Panc1 (cell line): ENCODE data around the gene AGT. TPM values are rescaled to one million over a fixed set of nuclear protein-coding genes. Genes with fewer than 3 reads are reported as not detected.
"Not testable (repeated sequence)": the region's sequence is repeated elsewhere in the genome, so short reads cannot be mapped to it uniquely, and the experiment has no call there.

Source experiments
- ATAC-seq: fragments of 200-7000 bp; cut with Tn5 transposase; 2 replicates; pipeline ENCODE4 v1.9.1; 2020; ENCODE audit warnings: mild to moderate bottlenecking, moderate library complexity
- BruUV-seq: library from RNA; stranded (reverse); fragments of 400-500 nt; replicated peaks from 2 replicates; lab custom pipeline; 2021; lab: Mats Ljungman, UMichigan
- CTCF ChIA-PET: fragments of 300-600 bp; sonication (Branson Sonifier 250); formaldehyde crosslinking; loops from one replicate; lab custom pipeline; 2022; ENCODE audit warnings: antibody characterized with exemption; lab: Charles Lee
- POLR2A ChIA-PET: fragments of 300-600 bp; sonication (Branson Sonifier 250); formaldehyde crosslinking; loops from one replicate; lab custom pipeline; 2022; ENCODE audit warnings: antibody characterized with exemption; lab: Charles Lee
- DNase-seq: peaks from one replicate; pipeline ENCODE4 v3.0.0-alpha.2; 2010; ENCODE audit warnings: low read depth, low spot score
- H3K27ac ChIP-seq: 2 replicates; pipeline ENCODE4 v1.5.1; 2011; ENCODE audit warnings: mild to moderate bottlenecking, low read length, inconsistent platforms
- H3K27me3 ChIP-seq: fragments of 200-500 bp; sonication (Bioruptor generic); 2 replicates; pipeline ENCODE4 v1.6.0; 2014; ENCODE audit warnings: low read length, inconsistent platforms; ENCODE audit not compliant: control insufficient read depth, insufficient read depth
- H3K36me3 ChIP-seq: fragments of 200-500 bp; sonication (Bioruptor generic); 2 replicates; pipeline ENCODE4 v1.5.1; 2014; ENCODE audit warnings: inconsistent platforms, mild to moderate bottlenecking, low read length, moderate library complexity; ENCODE audit not compliant: control insufficient read depth, insufficient read depth
- H3K4me1 ChIP-seq: 2 replicates; pipeline ENCODE4 v1.5.1; 2011; ENCODE audit warnings: inconsistent platforms, mild to moderate bottlenecking, low read length, moderate library complexity; ENCODE audit not compliant: control insufficient read depth, insufficient read depth
- H3K4me3 ChIP-seq, 2 experiments: 2 replicates each; pipeline ENCODE4 v1.5.1; 2011 to 2012; ENCODE audit warnings: low read depth in 2 of 2, low read length in 2 of 2, mild to moderate bottlenecking in 2 of 2, inconsistent platforms in 1 of 2, moderate library complexity in 1 of 2
- H3K9me3 ChIP-seq: fragments of 200-500 bp; sonication (Bioruptor generic); 2 replicates; pipeline ENCODE4 v1.5.1; 2014; ENCODE audit warnings: low read depth, mild to moderate bottlenecking, inconsistent platforms, low read length, moderate library complexity; ENCODE audit not compliant: control insufficient read depth, insufficient read depth
- CTCF ChIP-seq: fragments of 450-650 bp; IDR thresholded peaks from 2 replicates; pipeline ENCODE4 v1.5.1; 2017; ENCODE audit warnings: mild to moderate bottlenecking
- POLR2AphosphoS5 ChIP-seq: IDR thresholded peaks from 2 replicates; pipeline ENCODE4 v1.6.1; 2012; ENCODE audit warnings: mild to moderate bottlenecking, low read depth, low read length, moderate library complexity
- REST ChIP-seq, 2 experiments: IDR thresholded peaks; 2 replicates each; pipeline ENCODE4 v1.6.1; 2011 to 2012; ENCODE audit warnings: low read depth in 2 of 2, control low read depth in 1 of 2, low read length in 1 of 2, mild to moderate bottlenecking in 1 of 2, moderate library complexity in 1 of 2; ENCODE audit not compliant: insufficient read depth in 1 of 2
- SIN3A ChIP-seq: IDR thresholded peaks from 2 replicates; pipeline ENCODE4 v1.6.1; 2012; ENCODE audit warnings: low read depth, mild to moderate bottlenecking, low read length, moderate library complexity, borderline replicate concordance; ENCODE audit not compliant: insufficient read depth
- TCF7L2 ChIP-seq: IDR thresholded peaks from 2 replicates; pipeline ENCODE4 v1.6.1; 2011; ENCODE audit warnings: mild to moderate bottlenecking, low read depth, low read length, inconsistent platforms
- in situ Hi-C: cut with HindIII; loops from 2 replicates; pipeline ENCODE4 v1.10.0; 2016; ENCODE audit warnings: low sequenced_read_pairs, low pct_unique_long_range_greater_than_20kb
- intact Hi-C: fragments of 100-400 bp; cut with micrococcal nuclease; formaldehyde crosslinking; loops from one replicate; pipeline ENCODE4 v1.10.0; 2022; ENCODE audit not compliant: unreplicated experiment
- total RNA-seq: library from RNA; stranded (reverse); gene quantifications from one replicate; pipeline ENCODE4 v1.2.1, GENCODE V29; 2021; ENCODE audit not compliant: unreplicated experiment

Gene AGT
- total RNA-seq, 1 experiment from 2014 or later: 0.87 TPM

- TF ChIP-seq SIN3A (no peak), REST (IDR thresholded peaks at IDR 0.05; ENCODE audit: insufficient read depth in 1 of 2, low read depth in 2 of 2, low read length in 1 of 2) (no peak), CTCF (no peak), TCF7L2 (no peak), POLR2AphosphoS5 (no peak)
- intact Hi-C loops: no loop called here
- Histone ChIP-seq H3K9me3 (no peaks in the 10 kb centered on the region), H3K36me3 (no peaks in the 10 kb centered on the region), H3K27ac (no peak overlapping the region), H3K4me1 (no peaks in the 10 kb centered on the region), H3K4me3 (no peak overlapping the region), H3K27me3 (0 out of 2 replicates have a peak, but pooled peaks cover 2% of the 10 kb centered on the region)
- ChIA-PET POLR2A (no interaction called here), CTCF (no interaction called here)
- ATAC-seq (no peak; the same call in 1 of the 2 replicates), DNase-seq (no peak)
- BruUV-seq: no TSS peak
- in situ Hi-C loops: no loop called here
These were observed 14.9 kb upstream of the AGT start for GRCh38 chr1:230728710-230729392.

- Histone ChIP-seq H3K4me3 (no peak overlapping the region), H3K9me3 (no peaks in the 10 kb centered on the region), H3K4me1 (no peaks in the 10 kb centered on the region), H3K27me3 (0 out of 2 replicates have a peak, but pooled peaks cover 2% of the 10 kb centered on the region), H3K27ac (no peak overlapping the region), H3K36me3 (no peaks in the 10 kb centered on the region)
- TF ChIP-seq SIN3A (no peak), POLR2AphosphoS5 (no peak), TCF7L2 (no peak), REST (IDR thresholded peaks at IDR 0.05; ENCODE audit: insufficient read depth in 1 of 2, low read depth in 2 of 2, low read length in 1 of 2) (no peak), CTCF (no peak)
- ChIA-PET POLR2A (no interaction called here), CTCF (no interaction called here)
- in situ Hi-C loops (no loop called here), intact Hi-C loops (no loop called here)
- no TSS peak for BruUV-seq
- DNase-seq: no peak
- ATAC-seq: no peak
These were observed 11.5 kb upstream of the AGT start for GRCh38 chr1:230725256-230726012.

GRCh38 chr1:230721849-230722522 is 8.1 kb upstream of the AGT start:
- POLR2A ChIA-PET, H3K9me3 ChIP-seq, in situ Hi-C loops, H3K4me1 ChIP-seq, H3K36me3 ChIP-seq, intact Hi-C loops, H3K27me3 ChIP-seq, CTCF ChIA-PET, H3K27ac ChIP-seq, BruUV-seq, H3K4me3 ChIP-seq, ATAC-seq, DNase-seq: not testable (repeated sequence)
